PC-9 (cell line): Measurements from ENCODE around the gene CCNT2. TPM values are rescaled to one million over a fixed set of nuclear protein-coding genes. Genes with fewer than 3 reads are reported as not detected.

ENCODE experiments used
- BruUV-seq: library from RNA; stranded (reverse); fragments of 400-500 nt; replicated peaks from 2 replicates; lab custom pipeline; 2021; lab: Mats Ljungman, UMichigan
- CTCF ChIA-PET: fragments of 300-600 bp; sonication (Branson Sonifier 250); formaldehyde crosslinking; loops from one replicate; lab custom pipeline; 2022; ENCODE audit warnings: antibody characterized with exemption; lab: Charles Lee
- POLR2A ChIA-PET: fragments of 300-600 bp; sonication (Branson Sonifier 250); formaldehyde crosslinking; loops from one replicate; lab custom pipeline; 2022; ENCODE audit warnings: antibody characterized with exemption; ENCODE audit not compliant: unreplicated experiment; lab: Charles Lee
- DNase-seq, 2 experiments: peaks; one replicate each; pipeline versions ENCODE4 v3.0.0 to v3.0.0-alpha.2; 2015 to 2022; ENCODE audit warnings: mixed read lengths in 1 of 2
- H2AFZ ChIP-seq: fragments of 200-600 bp; sonication (generic); 2 replicates; pipeline ENCODE4 v1.8.1; 2017; ENCODE audit warnings: antibody characterized with exemption
- H3F3A ChIP-seq: fragments of 200-600 bp; sonication (generic); 2 replicates; pipeline ENCODE4 v1.8.1; 2017; ENCODE audit warnings: antibody characterized with exemption, mild to moderate bottlenecking, low read depth; ENCODE audit not compliant: insufficient read depth
- H3K27ac ChIP-seq: fragments of 200-600 bp; sonication (generic); 2 replicates; pipeline ENCODE4 v1.6.1; 2016; ENCODE audit warnings: mixed run types
- H3K27me3 ChIP-seq: fragments of 200-600 bp; sonication (generic); 2 replicates; pipeline ENCODE4 v1.6.1; 2016; ENCODE audit warnings: low read depth, mixed run types; ENCODE audit not compliant: insufficient read depth
- H3K36me3 ChIP-seq: fragments of 200-600 bp; sonication (generic); 2 replicates; pipeline ENCODE4 v1.6.1; 2016; ENCODE audit warnings: low read depth, mixed run types
- H3K4me1 ChIP-seq: fragments of 200-600 bp; sonication (generic); replicated peaks from 2 replicates; pipeline ENCODE4 v1.6.1; 2016; ENCODE audit warnings: mixed run types; ENCODE audit not compliant: insufficient read depth
- H3K4me2 ChIP-seq: fragments of 200-600 bp; sonication (generic); 2 replicates; pipeline ENCODE4 v1.6.1; 2017; ENCODE audit warnings: mixed run types
- H3K4me3 ChIP-seq: fragments of 200-600 bp; sonication (generic); 2 replicates; pipeline ENCODE4 v1.6.1; 2016; ENCODE audit warnings: mixed run types
- H3K79me2 ChIP-seq: fragments of 200-600 bp; sonication (generic); 2 replicates; pipeline ENCODE4 v1.6.1; 2017; ENCODE audit warnings: low read depth, mixed run types
- H3K9me2 ChIP-seq: fragments of 200-600 bp; sonication (generic); 2 replicates; pipeline ENCODE4 v1.8.1; 2017; ENCODE audit warnings: mild to moderate bottlenecking; ENCODE audit not compliant: insufficient read depth
- H3K9me3 ChIP-seq: fragments of 200-600 bp; sonication (generic); 2 replicates; pipeline ENCODE4 v1.8.1; 2016; ENCODE audit warnings: low read depth; ENCODE audit not compliant: insufficient read depth
- H4K20me1 ChIP-seq: fragments of 200-600 bp; sonication (generic); 2 replicates; pipeline ENCODE4 v1.8.1; 2017; ENCODE audit not compliant: insufficient read depth
- CTCF ChIP-seq: fragments of 200-600 bp; sonication (generic); conservative IDR thresholded peaks from 2 replicates; pipeline ENCODE4 v1.6.1; 2017; ENCODE audit warnings: mixed run types, antibody characterized with exemption, mild to moderate bottlenecking, moderate library complexity
- EZH2 ChIP-seq: fragments of 200-600 bp; sonication (generic); IDR thresholded peaks from 2 replicates; pipeline ENCODE4 v1.8.0; 2017; ENCODE audit warnings: antibody characterized with exemption, low read depth
- intact Hi-C: fragments of 100-400 bp; cut with micrococcal nuclease; formaldehyde crosslinking; loops from one replicate; pipeline ENCODE4 v1.10.0; 2022; ENCODE audit not compliant: unreplicated experiment
- total RNA-seq: library from RNA; stranded (reverse); gene quantifications from 2 replicates; pipeline ENCODE4 v1.2.3, GENCODE V29; 2021

The CCNT2 gene
- total RNA-seq, 1 experiment from 2014 or later = 26.2 TPM

- H3K9me3 ChIP-seq = peaks cover 9% of the 10 kb centered on the region; the same call in 1 of the 2 replicates
- no peak for TF ChIP-seq CTCF
- TF ChIP-seq EZH2 = no peak
- peaks cover 3% of the 10 kb centered on the region for H3K4me1 ChIP-seq
- no peak overlapping the region for H3K4me3 ChIP-seq
- intact Hi-C loops = loop anchor here (10.0 kb wide), 2 partner anchors 143 to 797 kb away; partner anchors contain the start of gene RAB3GAP1
- BruUV-seq = no TSS peak
- no peaks in the 10 kb centered on the region for H3K79me2 ChIP-seq
- H3F3A ChIP-seq = no peaks in the 10 kb centered on the region
- no peak overlapping the region for H3K27ac ChIP-seq
- H2AFZ ChIP-seq = no peak overlapping the region
- H3K27me3 ChIP-seq = no peaks in the 10 kb centered on the region
- H3K4me2 ChIP-seq = no peak overlapping the region
- no peaks in the 10 kb centered on the region for H4K20me1 ChIP-seq
- DNase-seq = no peak
- CTCF ChIA-PET = no interaction called here
- no peaks in the 10 kb centered on the region for H3K36me3 ChIP-seq
- POLR2A ChIA-PET = no interaction called here
- H3K9me2 ChIP-seq = no peaks in the 10 kb centered on the region
These were observed 7.2 kb upstream of the CCNT2 start for GRCh38 chr2:134911400-134911785.

- no peak overlapping the region for H3K4me2 ChIP-seq
- no peak overlapping the region for H3K27ac ChIP-seq
- H3K9me2 ChIP-seq = no peaks in the 10 kb centered on the region
- POLR2A ChIA-PET = no interaction called here
- H3K36me3 ChIP-seq = no peaks in the 10 kb centered on the region
- BruUV-seq = no TSS peak
- H3K9me3 ChIP-seq = peaks cover 9% of the 10 kb centered on the region; the same call in 1 of the 2 replicates
- no peaks in the 10 kb centered on the region for H3K27me3 ChIP-seq
- peaks cover 11% of the 10 kb centered on the region for H3K4me1 ChIP-seq
- H2AFZ ChIP-seq = no peak overlapping the region
- DNase-seq = no peak
- TF ChIP-seq CTCF (no peak), EZH2 (no peak)
- H4K20me1 ChIP-seq = no peaks in the 10 kb centered on the region
- H3F3A ChIP-seq = peaks cover 6% of the 10 kb centered on the region; the same call in 1 of the 2 replicates
- CTCF ChIA-PET = no interaction called here
- H3K4me3 ChIP-seq = no peak overlapping the region
- H3K79me2 ChIP-seq = no peaks in the 10 kb centered on the region
- intact Hi-C loops = loop anchor here (10.0 kb wide), 2 partner anchors 142 to 798 kb away; partner anchors contain the start of gene RAB3GAP1
These were observed 6.3 kb upstream of the CCNT2 start for GRCh38 chr2:134912361-134912760.

- no peak for TF ChIP-seq EZH2
- no TSS peak for BruUV-seq
- peak in 1 of 2 experiments; percentile 6 for DNase-seq
- H3K9me3 ChIP-seq = peaks cover 9% of the 10 kb centered on the region; the same call in 1 of the 2 replicates
- H3K27ac ChIP-seq = peak overlapping the region; percentile 94
- peaks cover 27% of the 10 kb centered on the region for H3K4me1 ChIP-seq
- peak overlapping the region; percentile 100 for H2AFZ ChIP-seq
- H3K4me3 ChIP-seq = peak overlapping the region; percentile 88
- no peaks in the 10 kb centered on the region for H3K27me3 ChIP-seq
- peaks cover 37% of the 10 kb centered on the region for H3K79me2 ChIP-seq
- peaks cover 12% of the 10 kb centered on the region for H3F3A ChIP-seq
- peaks cover 7% of the 10 kb centered on the region; the same call in 1 of the 2 replicates for H3K36me3 ChIP-seq
- peak overlapping the region; percentile 94 for H3K4me2 ChIP-seq
- intact Hi-C loops = loop anchor here (5.0 to 10.0 kb wide), 3 partner anchors 137 to 803 kb away; partner anchors contain the start of genes R3HDM1, RAB3GAP1 and ZRANB3
- CTCF ChIA-PET = interaction anchor here (0.7 to 1.0 kb wide), 2 partner anchors 458 to 466 kb away, joined by 4 read pairs; no protein-coding TSS in a partner anchor
- H3K9me2 ChIP-seq = no peaks in the 10 kb centered on the region
- POLR2A ChIA-PET = interaction anchor here (0.7 kb wide), 1 partner anchor 9 kb away, joined by 3 read pairs; no protein-coding TSS in a partner anchor
- H4K20me1 ChIP-seq = peaks cover 29% of the 10 kb centered on the region
These were observed 1.2 kb upstream of the CCNT2 start for GRCh38 chr2:134917360-134917865.
